ENCODE results near the gene USP30.

Gene USP30

DNA sequence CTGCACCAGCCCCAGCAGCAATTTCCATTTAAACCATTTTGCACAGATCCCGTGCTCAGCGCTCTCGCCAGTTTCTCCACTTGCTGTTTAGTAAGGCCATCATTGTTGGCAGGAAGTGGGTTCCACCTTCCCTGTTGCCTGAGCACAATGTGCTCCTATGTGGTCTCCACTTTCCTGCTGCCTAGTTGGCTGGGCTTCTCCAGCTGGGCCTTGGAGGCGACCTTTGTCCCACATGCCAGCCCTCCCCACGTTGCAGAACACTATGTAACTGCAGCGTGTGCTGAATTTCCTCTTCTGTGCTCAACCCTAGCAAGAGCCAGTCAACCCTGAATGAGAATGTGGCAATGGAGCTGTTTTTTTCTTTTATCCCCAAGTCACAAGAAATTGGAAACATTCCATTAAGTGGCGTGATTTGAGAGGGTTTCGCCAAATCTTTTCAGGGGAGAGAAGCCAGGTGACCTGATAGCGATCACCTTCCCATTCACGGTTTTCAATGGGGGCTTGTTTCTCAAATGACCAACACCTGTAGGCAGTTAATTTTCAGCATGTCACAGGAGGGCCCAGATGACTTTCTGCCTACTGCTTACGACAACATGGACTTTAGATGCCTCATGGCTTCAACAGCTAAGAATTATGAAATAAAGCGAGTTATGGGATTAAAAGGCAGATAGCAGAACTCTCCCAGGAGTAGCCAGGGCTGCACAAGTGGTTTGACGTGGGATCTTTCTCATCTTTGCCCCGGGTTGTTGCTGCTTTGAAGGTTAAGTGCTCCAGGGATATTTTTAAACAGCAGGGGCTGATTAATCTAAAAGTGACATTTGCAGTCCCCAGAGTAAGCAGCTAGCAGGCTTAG is 63.6 kb downstream of the USP30 start, which contains the start of gene ACACB:
Gene ACACB (plus strand): TSS at position 830 of the 853 bp plus-strand sequence. CDS start 22,819 bp downstream, outside the sequence.
- DNase-seq (ENCODE audit: low read depth), result peak; percentile 34
- H3K4me3 ChIP-seq (ENCODE audit: low read length), result no peak within 1 kb of the TSS
- TF ChIP-seq, protein P1, sequence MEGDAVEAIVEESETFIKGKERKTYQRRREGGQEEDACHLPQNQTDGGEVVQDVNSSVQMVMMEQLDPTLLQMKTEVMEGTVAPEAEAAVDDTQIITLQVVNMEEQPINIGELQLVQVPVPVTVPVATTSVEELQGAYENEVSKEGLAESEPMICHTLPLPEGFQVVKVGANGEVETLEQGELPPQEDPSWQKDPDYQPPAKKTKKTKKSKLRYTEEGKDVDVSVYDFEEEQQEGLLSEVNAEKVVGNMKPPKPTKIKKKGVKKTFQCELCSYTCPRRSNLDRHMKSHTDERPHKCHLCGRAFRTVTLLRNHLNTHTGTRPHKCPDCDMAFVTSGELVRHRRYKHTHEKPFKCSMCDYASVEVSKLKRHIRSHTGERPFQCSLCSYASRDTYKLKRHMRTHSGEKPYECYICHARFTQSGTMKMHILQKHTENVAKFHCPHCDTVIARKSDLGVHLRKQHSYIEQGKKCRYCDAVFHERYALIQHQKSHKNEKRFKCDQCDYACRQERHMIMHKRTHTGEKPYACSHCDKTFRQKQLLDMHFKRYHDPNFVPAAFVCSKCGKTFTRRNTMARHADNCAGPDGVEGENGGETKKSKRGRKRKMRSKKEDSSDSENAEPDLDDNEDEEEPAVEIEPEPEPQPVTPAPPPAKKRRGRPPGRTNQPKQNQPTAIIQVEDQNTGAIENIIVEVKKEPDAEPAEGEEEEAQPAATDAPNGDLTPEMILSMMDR (conservative IDR thresholded peaks at IDR 0.05; ENCODE audit: low read depth, low read length), result no peak

GRCh38 chr12:109116611-109116949 is 64.2 kb downstream of the USP30 start:
- no peak overlapping the region for H3K4me3 ChIP-seq (ENCODE audit: low read length)
- DNase-seq (ENCODE audit: low read depth), result no peak
- TF ChIP-seq, protein P1 (conservative IDR thresholded peaks at IDR 0.05; ENCODE audit: low read depth, low read length), result no peak

DNA sequence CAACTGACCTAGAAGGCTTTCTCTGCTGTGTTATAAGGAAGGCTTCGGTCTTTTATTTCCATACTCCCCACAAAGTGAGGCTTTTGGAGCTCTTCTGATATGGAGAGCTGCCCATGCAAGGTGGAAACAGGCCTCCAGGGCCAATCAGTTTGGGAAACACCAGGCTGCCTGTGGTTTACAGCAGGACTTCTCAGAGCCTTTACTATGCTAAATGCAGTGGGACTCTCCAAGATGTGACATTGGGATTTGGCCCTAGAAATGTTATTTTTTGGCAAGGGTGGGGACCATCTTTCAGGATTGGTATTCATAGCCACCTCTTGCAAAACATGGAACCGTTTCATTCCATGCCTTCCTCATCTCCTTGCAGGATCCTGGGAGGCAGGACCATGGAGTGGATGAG is 67.7 kb downstream of the USP30 start:
- DNase-seq (ENCODE audit: low read depth), result no peak
- no peak overlapping the region for H3K4me3 ChIP-seq (ENCODE audit: low read length)
- TF ChIP-seq, protein P1 (conservative IDR thresholded peaks at IDR 0.05; ENCODE audit: low read depth, low read length), result no peak

DNA sequence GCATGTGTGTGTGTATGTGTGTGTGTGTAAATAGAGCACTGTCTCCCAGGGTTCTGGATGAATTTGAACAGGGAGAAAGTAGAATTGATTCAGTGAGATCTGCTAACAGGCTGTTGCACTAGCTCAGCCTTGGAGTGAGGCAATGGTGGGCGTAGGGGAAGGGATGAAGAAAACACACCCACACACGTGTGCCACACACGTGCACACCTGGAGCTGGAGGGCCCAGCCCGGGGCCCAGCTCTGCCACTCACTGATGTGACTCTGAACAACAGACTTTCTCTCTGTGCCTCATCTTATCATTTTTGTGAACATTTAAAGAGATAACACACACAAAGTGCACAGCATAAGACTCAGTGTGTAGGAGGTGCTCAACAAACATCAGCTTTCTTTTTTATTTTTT is 68.2 kb downstream of the USP30 start:
- TF ChIP-seq, protein P1 (conservative IDR thresholded peaks at IDR 0.05; ENCODE audit: low read depth, low read length), result no peak
- DNase-seq (ENCODE audit: low read depth), result no peak
- H3K4me3 ChIP-seq (ENCODE audit: low read length), result no peak overlapping the region

- DNase-seq (ENCODE audit: low read depth), result no peak
- TF ChIP-seq, protein P1 (conservative IDR thresholded peaks at IDR 0.05; ENCODE audit: low read depth, low read length), result no peak
Observed at GRCh38 chr12:109121346-109121880, 69.0 kb downstream of the USP30 start.

DNA sequence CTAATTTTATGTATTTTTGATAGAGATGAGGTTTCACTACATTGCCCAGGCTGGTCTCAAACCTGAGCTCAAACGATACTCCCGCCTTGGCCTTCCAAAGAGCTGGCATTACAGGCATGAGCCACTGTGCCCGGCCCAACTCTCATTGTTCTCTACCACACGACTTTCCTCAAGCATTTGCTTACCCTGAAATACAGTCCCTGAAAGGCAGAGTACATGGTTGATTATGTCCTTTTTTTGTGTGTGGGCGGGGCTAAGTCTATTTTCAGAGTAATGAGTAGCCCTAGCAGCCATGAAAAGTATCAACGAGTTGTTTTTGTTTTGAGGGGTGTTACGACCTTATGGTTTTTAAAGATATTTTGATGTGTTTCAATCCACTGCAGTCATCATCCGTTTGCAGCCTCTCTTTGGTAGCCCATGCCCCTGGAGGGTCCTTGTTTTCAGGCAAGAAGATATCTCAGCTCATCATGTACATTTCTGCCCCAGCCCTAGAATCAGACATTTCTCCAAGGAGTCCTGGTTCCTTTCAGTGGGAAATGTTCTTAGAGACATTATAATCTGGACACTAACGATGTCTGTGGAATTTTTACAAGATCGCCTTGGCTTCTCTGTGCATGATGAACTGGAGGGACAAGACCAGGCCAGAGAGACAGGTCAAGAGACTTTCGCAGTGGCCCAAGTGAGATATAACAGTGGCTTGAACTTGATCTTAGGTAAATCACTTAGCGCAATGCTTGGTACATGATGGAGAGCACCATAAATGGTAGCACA is 72.7 kb downstream of the USP30 start:
- DNase-seq (ENCODE audit: low read depth), result no peak
- H3K4me3 ChIP-seq (ENCODE audit: low read length), result no peak overlapping the region
- TF ChIP-seq, protein P1 (conservative IDR thresholded peaks at IDR 0.05; ENCODE audit: low read depth, low read length), result no peak

More at GRCh38 chr12:109121346-109121880, 69.0 kb downstream of the USP30 start:
- H3K4me3 ChIP-seq (ENCODE audit: low read length), result no peak overlapping the region

Measured in retinal pigment epithelial cell (primary cell).